ENCODE results near the gene PGAP3.
"Not testable (repeated sequence)": the region's sequence is repeated elsewhere in the genome, so short reads cannot be mapped to it uniquely, and the experiment has no call there.

PGAP3 gene

GRCh38 chr17:39714234-39714633 lies 26.4 kb upstream of the PGAP3 start:
- no peak for DNase-seq

- DNase-seq, result no peak
Measured at GRCh38 chr17:39711851-39712250, 24.0 kb upstream of the PGAP3 start.

GRCh38 chr17:39711071-39711470 lies 23.2 kb upstream of the PGAP3 start:
- DNase-seq, result not testable (repeated sequence)

- DNase-seq, result peak; percentile 51
Measured at GRCh38 chr17:39709998-39710964, 22.4 kb upstream of the PGAP3 start.

- DNase-seq, result no peak
Measured at GRCh38 chr17:39709319-39709997, 21.6 kb upstream of the PGAP3 start.

- DNase-seq, result no peak
Measured at GRCh38 chr17:39706921-39707337, 19.1 kb upstream of the PGAP3 start.

- no peak for DNase-seq
Measured at GRCh38 chr17:39706383-39706782, 18.5 kb upstream of the PGAP3 start.

GRCh38 chr17:39705786-39706348 lies 18.0 kb upstream of the PGAP3 start:
- DNase-seq, result no peak

GRCh38 chr17:39704821-39705551 lies 17.1 kb upstream of the PGAP3 start:
- DNase-seq, result no peak

- DNase-seq, result no peak
Measured at GRCh38 chr17:39703913-39704312, 16.1 kb upstream of the PGAP3 start.

GRCh38 chr17:39702901-39703893 lies 15.3 kb upstream of the PGAP3 start:
- DNase-seq, result no peak

- DNase-seq, result no peak
Measured at GRCh38 chr17:39701784-39702422, 14.0 kb upstream of the PGAP3 start.

- DNase-seq, result no peak
Measured at GRCh38 chr17:39701012-39701783, 13.3 kb upstream of the PGAP3 start.

GRCh38 chr17:39700148-39700987 lies 12.5 kb upstream of the PGAP3 start:
- no peak for DNase-seq

- DNase-seq, result no peak
Measured at GRCh38 chr17:39699818-39700147, 11.9 kb upstream of the PGAP3 start, which contains the start of gene ERBB2. ERBB2 (plus strand) TSS chr17:39700064; CDS start chr17:39700239, 175 bp downstream.

GRCh38 chr17:39699157-39699817 lies 11.4 kb upstream of the PGAP3 start:
- DNase-seq, result not testable (repeated sequence)

- DNase-seq, result no peak
Measured at GRCh38 chr17:39697961-39698360, 10.1 kb upstream of the PGAP3 start.

GRCh38 chr17:39696731-39697130 lies 8.9 kb upstream of the PGAP3 start:
- DNase-seq, result no peak

- no peak for DNase-seq
Measured at GRCh38 chr17:39695089-39695474, 7.2 kb upstream of the PGAP3 start.
